OCI-LY7 (cell line): Measurements from ENCODE around the gene PUM1.

ENCODE experiments used
- EZH2phosphoT487 ChIP-seq: fragments of 200-600 bp; sonication (generic); IDR thresholded peaks from 2 replicates; pipeline ENCODE4 v1.6.1; 2018; ENCODE audit warnings: low read depth, borderline replicate concordance, mild to moderate bottlenecking, mixed run types, antibody characterized with exemption, low read length, moderate library complexity, mixed read lengths
- TF ChIP-seq, protein P1 (sequence below): fragments of 200-600 bp; sonication (generic); conservative IDR thresholded peaks from 2 replicates; pipeline ENCODE4 v1.5.1; 2014; ENCODE audit warnings: mild to moderate bottlenecking, antibody characterized with exemption, low read length, moderate library complexity, mixed read lengths

DNA sequence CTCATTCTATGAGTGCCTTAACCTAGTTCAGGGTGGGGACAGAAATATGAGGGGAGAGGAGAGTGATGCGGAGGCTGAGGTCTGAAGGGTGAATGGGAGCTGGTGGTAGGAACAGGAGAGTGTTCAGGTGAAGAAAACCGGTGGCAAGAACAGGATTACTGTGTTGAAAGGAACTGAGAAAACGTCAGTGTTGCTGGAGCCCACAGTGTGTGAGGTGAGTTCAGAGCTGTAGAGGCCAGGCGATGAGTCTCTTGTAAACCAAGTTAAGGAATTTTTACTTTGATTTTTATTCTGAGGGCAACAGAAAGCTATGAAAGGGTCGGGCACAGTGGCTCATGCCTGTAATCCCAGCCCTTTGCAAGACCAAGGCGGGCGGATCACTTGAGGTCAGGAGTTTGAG is 45.3 kb upstream of the PUM1 start:
- TF ChIP-seq, protein P1, sequence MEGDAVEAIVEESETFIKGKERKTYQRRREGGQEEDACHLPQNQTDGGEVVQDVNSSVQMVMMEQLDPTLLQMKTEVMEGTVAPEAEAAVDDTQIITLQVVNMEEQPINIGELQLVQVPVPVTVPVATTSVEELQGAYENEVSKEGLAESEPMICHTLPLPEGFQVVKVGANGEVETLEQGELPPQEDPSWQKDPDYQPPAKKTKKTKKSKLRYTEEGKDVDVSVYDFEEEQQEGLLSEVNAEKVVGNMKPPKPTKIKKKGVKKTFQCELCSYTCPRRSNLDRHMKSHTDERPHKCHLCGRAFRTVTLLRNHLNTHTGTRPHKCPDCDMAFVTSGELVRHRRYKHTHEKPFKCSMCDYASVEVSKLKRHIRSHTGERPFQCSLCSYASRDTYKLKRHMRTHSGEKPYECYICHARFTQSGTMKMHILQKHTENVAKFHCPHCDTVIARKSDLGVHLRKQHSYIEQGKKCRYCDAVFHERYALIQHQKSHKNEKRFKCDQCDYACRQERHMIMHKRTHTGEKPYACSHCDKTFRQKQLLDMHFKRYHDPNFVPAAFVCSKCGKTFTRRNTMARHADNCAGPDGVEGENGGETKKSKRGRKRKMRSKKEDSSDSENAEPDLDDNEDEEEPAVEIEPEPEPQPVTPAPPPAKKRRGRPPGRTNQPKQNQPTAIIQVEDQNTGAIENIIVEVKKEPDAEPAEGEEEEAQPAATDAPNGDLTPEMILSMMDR: no peak
- no peak for TF ChIP-seq EZH2phosphoT487
